AG09319 (cell line): ENCODE data around the gene ACTL8.

Experiments
- DNase-seq: peaks from one replicate; pipeline ENCODE4 v3.0.0-alpha.2; 2010; ENCODE audit warnings: low read depth; ENCODE audit errors: extremely low read depth
- CTCF ChIP-seq: IDR thresholded peaks from 2 replicates; pipeline ENCODE4 v1.5.1; 2011; ENCODE audit warnings: low read depth, mild to moderate bottlenecking, inconsistent platforms, low read length, moderate library complexity

The ACTL8 gene

DNA sequence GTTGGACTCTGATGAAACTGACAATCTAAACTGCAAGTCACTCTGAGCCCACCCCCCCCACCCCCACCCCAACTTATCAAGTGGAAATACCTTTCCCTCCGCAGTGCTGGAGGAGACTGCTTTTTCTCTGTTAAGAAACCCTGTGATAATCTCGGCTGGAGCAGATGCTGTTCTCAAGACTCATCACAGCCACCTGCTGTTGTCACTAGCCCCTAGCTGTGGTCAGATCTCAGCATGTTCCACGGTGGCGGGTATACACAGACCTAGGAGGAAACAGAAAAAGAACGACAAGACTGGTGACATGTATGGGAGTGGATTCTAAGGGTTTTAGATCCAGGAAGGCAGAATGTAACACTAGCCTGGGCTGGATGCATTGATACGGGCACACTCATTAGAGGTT is 2.3 kb downstream of the ACTL8 start:
- no peak for TF ChIP-seq CTCF
- no peak for DNase-seq

DNA sequence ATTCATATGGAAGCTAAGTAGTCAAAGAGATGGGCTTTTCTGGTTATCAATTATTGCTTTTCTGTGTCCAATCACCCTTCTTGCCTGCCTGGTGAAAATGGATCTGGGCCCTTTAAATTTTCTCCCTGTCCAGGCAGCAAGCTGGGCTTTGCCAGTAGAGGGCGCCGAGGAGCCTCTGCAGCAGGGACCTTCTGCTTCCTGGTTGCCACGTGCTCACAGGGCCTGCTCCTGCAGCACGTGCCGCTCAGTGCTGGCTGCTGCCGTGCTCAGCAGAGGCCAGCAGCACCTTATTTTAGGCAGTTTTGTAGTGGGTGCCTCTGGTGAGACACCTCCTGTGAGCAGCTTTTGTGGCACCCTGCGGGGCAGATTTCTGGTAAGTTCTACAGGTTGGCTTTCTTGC is 4.0 kb downstream of the ACTL8 start:
- TF ChIP-seq CTCF: peak; percentile 7; the same call in 1 of the 2 replicates
- DNase-seq: no peak

DNA sequence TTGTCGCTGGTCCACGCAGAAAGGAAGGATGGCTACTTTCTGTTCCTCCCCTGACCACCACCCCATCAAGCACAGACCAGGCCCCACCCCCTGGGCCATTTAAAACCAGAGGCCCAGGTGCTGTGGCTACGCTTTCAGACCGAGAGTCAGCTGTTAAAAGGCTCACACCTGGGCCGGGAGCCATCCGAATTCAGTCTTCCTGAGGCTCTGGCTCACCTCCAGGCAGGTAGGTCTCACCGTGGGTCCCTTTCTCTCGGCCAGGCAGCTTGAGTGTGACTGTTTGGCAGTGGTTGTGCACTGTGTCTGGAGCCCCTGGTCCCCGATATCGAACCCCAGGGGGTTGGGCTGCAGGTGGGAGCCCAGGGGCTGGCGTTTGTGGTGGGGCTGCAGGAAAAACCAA is 7.2 kb downstream of the ACTL8 start:
- DNase-seq: no peak
- no peak for TF ChIP-seq CTCF

DNA sequence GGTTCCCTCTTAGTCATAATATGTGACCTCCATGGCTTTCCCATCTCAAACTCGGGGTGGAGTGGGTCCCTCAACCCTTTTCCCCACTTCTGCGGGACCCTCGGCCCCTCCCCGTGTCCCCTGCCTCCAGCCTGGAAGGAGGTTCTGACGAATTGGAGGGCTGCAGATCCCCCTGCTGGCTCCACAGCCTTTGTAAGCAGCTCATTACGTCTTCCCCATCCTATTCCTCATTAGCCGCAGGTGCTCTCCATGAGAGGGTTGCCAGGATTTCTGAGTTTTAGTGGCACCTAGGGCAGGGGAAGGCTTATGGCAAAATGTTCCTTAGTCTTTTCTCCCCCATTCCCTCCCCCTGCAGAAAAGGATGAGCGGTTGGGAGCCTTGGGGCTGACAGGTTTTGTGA is 8.3 kb downstream of the ACTL8 start:
- no peak for TF ChIP-seq CTCF
- DNase-seq: no peak

- DNase-seq: no peak
- no peak for TF ChIP-seq CTCF
Observed at GRCh38 chr1:17763995-17764394, 8.9 kb downstream of the ACTL8 start.

GRCh38 chr1:17764591-17764990 is 9.5 kb downstream of the ACTL8 start:
- no peak for DNase-seq
- TF ChIP-seq CTCF: no peak

GRCh38 chr1:17765444-17766411 is 10.6 kb downstream of the ACTL8 start:
- TF ChIP-seq CTCF: no peak
- DNase-seq: peak; percentile 41
